H1 (cell line): ENCODE measurements around the gene PRR4. TPM values are rescaled to one million over a fixed set of nuclear protein-coding genes. Genes with fewer than 3 reads are reported as not detected.

Experiments used
- polyA plus RNA-seq, 7 experiments: library from polyadenylated mRNA; depleted of rRNA in 3 of 7; stranded (reverse) in 5 of 7; unstranded in 2 of 7; fragments of >200 nt in 5 of 7; fragments of 200-250 nt in 2 of 7; gene quantifications; 1 replicate in 5 of 7; 2 replicates in 1 of 7; 4 replicates in 1 of 7; pipeline versions ENCODE4 v1.2.1 to v1.2.3, GENCODE V29; 2011 to 2013; ENCODE audit warnings: missing spikeins in 2 of 7, mixed read lengths in 2 of 7
- small RNA-seq: library from polyadenylated mRNA; stranded (forward); fragments of <200 nt; extraction: miRNeasy Mini kit (QIAGEN cat#:217004); gene quantifications from one replicate; pipeline ENCODE3, GENCODE V24; 2013; ENCODE audit not compliant: insufficient read depth
- total RNA-seq: library from RNA; stranded (reverse); fragmentation: NEBNext Ultra II Directional; extraction: Animal tissue kit (Norgen Biotek cat#: 25700); gene quantifications from 2 replicates; pipeline ENCODE4 v1.2.1, GENCODE V29; 2021

Gene PRR4
- total and polyA plus RNA-seq, 2 of the 8 experiments (the other 6 are each of a cell fraction or from before 2014, with no cell fraction given): 11.2 TPM; not detected in 1

Small RNAs within 50 kb of the gene (small RNA-seq; reads per million reads assigned to genes)
- gene PRR4: not detected

Other genes with a start within 250 kb of the PRR4 start
- gene MAGOHB, start 235.9 kb downstream of the PRR4 start, total RNA-seq: 51.9 and 53.7 TPM in 2 replicates
- gene MAGOHB, start 235.9 kb downstream of the PRR4 start, polyA plus RNA-seq (2011; rRNA removed): 6.6 and 21.5 TPM in 2 replicates
- gene STYK1, start 175.4 kb downstream of the PRR4 start, total RNA-seq: 1.1 and 1.6 TPM in 2 replicates
- 0.38 and 0.61 TPM in 2 replicates for gene STYK1, start 175.4 kb downstream of the PRR4 start, polyA plus RNA-seq (2011; rRNA removed)
- 480 and 495 TPM in 2 replicates for gene YBX3, start 126.2 kb downstream of the PRR4 start, total RNA-seq
- gene YBX3, start 126.2 kb downstream of the PRR4 start, polyA plus RNA-seq (2011; rRNA removed): 83.1 and 155 TPM in 2 replicates
- not detected in 2 replicates for gene TAS2R7, start 46.8 kb downstream of the PRR4 start, total RNA-seq
- not detected in 2 replicates for gene TAS2R7, start 46.8 kb downstream of the PRR4 start, polyA plus RNA-seq (2011; rRNA removed)
- not detected in 2 replicates for gene TAS2R8, start 42.2 kb downstream of the PRR4 start, total RNA-seq
- gene TAS2R8, start 42.2 kb downstream of the PRR4 start, polyA plus RNA-seq (2011; rRNA removed): not detected in 2 replicates
- not detected in 2 replicates for gene TAS2R9, start 39.3 kb downstream of the PRR4 start, total RNA-seq
- gene TAS2R9, start 39.3 kb downstream of the PRR4 start, polyA plus RNA-seq (2011; rRNA removed): not detected in 2 replicates
- gene TAS2R10, start 23.1 kb downstream of the PRR4 start, total RNA-seq: not detected in 2 replicates
- gene TAS2R10, start 23.1 kb downstream of the PRR4 start, polyA plus RNA-seq (2011; rRNA removed): 0.08 and 0.14 TPM in 2 replicates
- gene PRH1, start 34.8 kb upstream of the PRR4 start, total RNA-seq: 4.3 and 6.5 TPM in 2 replicates
- gene PRH1, start 34.8 kb upstream of the PRR4 start, polyA plus RNA-seq (2011; rRNA removed): 2.1 and 4.5 TPM in 2 replicates
- gene TAS2R13, start 60.1 kb upstream of the PRR4 start, total RNA-seq: 0.17 TPM in 1 of 2 replicates, not detected in the other
- gene TAS2R13, start 60.1 kb upstream of the PRR4 start, polyA plus RNA-seq (2011; rRNA removed): 0.09 TPM in 1 of 2 replicates, not detected in the other
- gene PRH2, start 79.8 kb upstream of the PRR4 start, total RNA-seq: not detected in 2 replicates
- gene PRH2, start 79.8 kb upstream of the PRR4 start, polyA plus RNA-seq (2011; rRNA removed): 0.16 TPM in 1 of 2 replicates, not detected in the other
- gene TAS2R14, start 89.8 kb upstream of the PRR4 start, total RNA-seq: 0.78 and 0.80 TPM in 2 replicates
- gene TAS2R14, start 89.8 kb upstream of the PRR4 start, polyA plus RNA-seq (2011; rRNA removed): 0.67 and 1.1 TPM in 2 replicates
- 0.33 and 0.50 TPM in 2 replicates for gene TAS2R50, start 137.4 kb upstream of the PRR4 start, total RNA-seq
- 0.11 TPM in 1 of 2 replicates, not detected in the other for gene TAS2R50, start 137.4 kb upstream of the PRR4 start, polyA plus RNA-seq (2011; rRNA removed)
- 0.54 and 0.71 TPM in 2 replicates for gene TAS2R20, start 148.8 kb upstream of the PRR4 start, total RNA-seq
- 0.17 and 0.57 TPM in 2 replicates for gene TAS2R20, start 148.8 kb upstream of the PRR4 start, polyA plus RNA-seq (2011; rRNA removed)
- gene TAS2R19, start 173.1 kb upstream of the PRR4 start, total RNA-seq: 0.99 and 1.1 TPM in 2 replicates
- gene TAS2R19, start 173.1 kb upstream of the PRR4 start, polyA plus RNA-seq (2011; rRNA removed): 0.35 and 0.97 TPM in 2 replicates
- gene TAS2R31, start 181.9 kb upstream of the PRR4 start, total RNA-seq: 1.4 and 1.5 TPM in 2 replicates
- 0.13 and 0.24 TPM in 2 replicates for gene TAS2R31, start 181.9 kb upstream of the PRR4 start, polyA plus RNA-seq (2011; rRNA removed)
- gene TAS2R46, start 212.8 kb upstream of the PRR4 start, total RNA-seq: 0.48 TPM in 1 of 2 replicates, not detected in the other
- 0.14 TPM in 2 replicates for gene TAS2R46, start 212.8 kb upstream of the PRR4 start, polyA plus RNA-seq (2011; rRNA removed)
- gene TAS2R43, start 242.8 kb upstream of the PRR4 start, total RNA-seq: not detected in 2 replicates
- 0.06 and 0.18 TPM in 2 replicates for gene TAS2R43, start 242.8 kb upstream of the PRR4 start, polyA plus RNA-seq (2011; rRNA removed)